Keratinocyte (primary cell): Measurements from ENCODE around the gene PRKD2.

Experiments used
- EZH2 ChIP-seq: IDR thresholded peaks from one replicate; pipeline ENCODE4 v1.6.1; 2012; ENCODE audit warnings: inconsistent platforms, mild to moderate bottlenecking, low read length, moderate library complexity
- TF ChIP-seq, protein P1 (sequence below), 3 experiments: IDR thresholded peaks in 1 of 3; conservative IDR thresholded peaks in 1 of 3; optimal IDR thresholded peaks in 1 of 3; 2 replicates in 2 of 3; 3 replicates in 1 of 3; pipeline versions ENCODE3 to v1.5.1; 2011; ENCODE audit warnings: low read length in 3 of 3, mild to moderate bottlenecking in 3 of 3, moderate library complexity in 2 of 3, control low read depth in 1 of 3, inconsistent platforms in 1 of 3; ENCODE audit not compliant: insufficient read depth in 2 of 3; ENCODE audit errors: extremely low read depth in 1 of 3

DNA sequence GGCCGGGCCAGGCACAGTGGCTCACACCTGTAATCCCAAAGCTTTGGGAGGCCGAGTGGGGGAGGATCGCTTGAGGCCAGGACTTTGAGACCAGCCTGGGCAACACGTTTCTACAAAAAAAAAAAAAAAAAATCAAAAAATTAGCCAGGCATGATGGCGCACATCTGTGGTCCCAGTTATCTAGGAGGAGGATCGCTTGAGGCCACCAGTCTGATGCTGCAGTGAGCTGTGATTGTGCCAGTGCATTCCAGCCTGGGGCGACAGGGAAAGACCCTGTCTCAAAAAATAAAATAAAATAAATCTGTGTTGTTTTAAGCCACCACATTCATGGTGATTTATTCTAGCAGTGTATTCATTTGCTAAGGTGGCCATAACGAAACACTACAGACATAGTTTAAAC is 51.8 kb downstream of the PRKD2 start:
- TF ChIP-seq, protein P1, sequence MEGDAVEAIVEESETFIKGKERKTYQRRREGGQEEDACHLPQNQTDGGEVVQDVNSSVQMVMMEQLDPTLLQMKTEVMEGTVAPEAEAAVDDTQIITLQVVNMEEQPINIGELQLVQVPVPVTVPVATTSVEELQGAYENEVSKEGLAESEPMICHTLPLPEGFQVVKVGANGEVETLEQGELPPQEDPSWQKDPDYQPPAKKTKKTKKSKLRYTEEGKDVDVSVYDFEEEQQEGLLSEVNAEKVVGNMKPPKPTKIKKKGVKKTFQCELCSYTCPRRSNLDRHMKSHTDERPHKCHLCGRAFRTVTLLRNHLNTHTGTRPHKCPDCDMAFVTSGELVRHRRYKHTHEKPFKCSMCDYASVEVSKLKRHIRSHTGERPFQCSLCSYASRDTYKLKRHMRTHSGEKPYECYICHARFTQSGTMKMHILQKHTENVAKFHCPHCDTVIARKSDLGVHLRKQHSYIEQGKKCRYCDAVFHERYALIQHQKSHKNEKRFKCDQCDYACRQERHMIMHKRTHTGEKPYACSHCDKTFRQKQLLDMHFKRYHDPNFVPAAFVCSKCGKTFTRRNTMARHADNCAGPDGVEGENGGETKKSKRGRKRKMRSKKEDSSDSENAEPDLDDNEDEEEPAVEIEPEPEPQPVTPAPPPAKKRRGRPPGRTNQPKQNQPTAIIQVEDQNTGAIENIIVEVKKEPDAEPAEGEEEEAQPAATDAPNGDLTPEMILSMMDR (optimal IDR thresholded peaks at IDR 0.05 in 1 of 3, IDR thresholded peaks at IDR 0.05 in 1 of 3, conservative IDR thresholded peaks at IDR 0.05 in 1 of 3; ENCODE audit: extremely low read depth in 1 of 3, insufficient read depth in 2 of 3, low read length in 3 of 3) = no peak
- TF ChIP-seq EZH2 = no peak
